ENCODE results near the gene RNF6. TPM values are rescaled to one million over a fixed set of nuclear protein-coding genes. Genes with fewer than 3 reads are reported as not detected.

RNF6 gene
- total and polyA plus RNA-seq, 2 donors (not counting 1 experiment from before 2014, with no cell fraction given), result 20.1 to 52.4 TPM

- Mint-ChIP-seq H3K4me3 (no peak overlapping the region), H3K27ac (no peak overlapping the region), H3K27me3 (peaks cover 8% of the 10 kb centered on the region), H3K9me3 (ENCODE audit: insufficient read depth) (no peaks in the 10 kb centered on the region), H3K4me1 (no peaks in the 10 kb centered on the region)
- WGBS (ENCODE audit: insufficient coverage), result 95% methylated on average over 10 of the region's 13 CpGs
- TF ChIP-seq CTCF (IDR thresholded peaks at IDR 0.05) (no peak), EZH2 (IDR thresholded peaks at IDR 0.05; ENCODE audit: borderline replicate concordance, insufficient read depth, low read depth, low read length, poor library complexity, severe bottlenecking) (no peak)
- Histone ChIP-seq H3K36me3 (replicated peaks in 1 of 2; ENCODE audit: control extremely low read depth in 1 of 2, control insufficient read depth in 1 of 2, extremely low read depth in 1 of 2, insufficient read depth in 2 of 2, low read length in 1 of 2) (no peaks in the 10 kb centered on the region), H3K4me1 (ENCODE audit: control insufficient read depth in 2 of 2, insufficient read depth in 2 of 2, low read length in 2 of 2) (no peaks in the 10 kb centered on the region), H3K4me3 (ENCODE audit: control extremely low read depth in 1 of 5, extremely low read depth in 1 of 5, insufficient read depth in 1 of 5, low read depth in 2 of 5, low read length in 4 of 5) (no peak overlapping the region), H3K9me3 (ENCODE audit: control extremely low read depth in 1 of 3, control insufficient read depth in 2 of 3, insufficient read depth in 1 of 3, low read length in 2 of 3) (peaks cover 0 to 3% (median 0%) of the 10 kb centered on the region in 3 donors), H3K27me3 (replicated peaks in 1 of 4; ENCODE audit: control extremely low read depth in 1 of 4, control insufficient read depth in 3 of 4, insufficient read depth in 4 of 4, low read length in 3 of 4) (no peaks in the 10 kb centered on the region), H2AFZ (ENCODE audit: insufficient read depth, low read depth, low read length, poor library complexity, severe bottlenecking) (no peak overlapping the region), H3K79me2 (ENCODE audit: control insufficient read depth, insufficient read depth, low read length) (no peaks in the 10 kb centered on the region), H3K27ac (ENCODE audit: low read length in 2 of 2) (no peak overlapping the region), H3K4me2 (replicated peaks; ENCODE audit: low read depth, low read length, poor library complexity, severe bottlenecking) (no peak overlapping the region), H4K20me1 (ENCODE audit: control insufficient read depth, insufficient read depth, low read length, poor library complexity, severe bottlenecking) (no peaks in the 10 kb centered on the region), H3K9ac (ENCODE audit: low read length) (no peak overlapping the region)
- DNase-seq (no peak), ATAC-seq (ENCODE audit: low read depth) (no peak)
- ChIA-PET CTCF (no interaction called here), POLR2A (no interaction called here)
- intact Hi-C loops (cut with micrococcal nuclease), result loop anchor here (10.0 kb wide), 1 partner anchor 556 kb away; no protein-coding TSS in a partner anchor
Observed at GRCh38 chr13:26229080-26229615, 7.0 kb upstream of the RNF6 start.

GRCh38 chr13:26228096-26228495, 6.0 kb upstream of the RNF6 start:
- H3K4me2 ChIP-seq (replicated peaks; ENCODE audit: low read depth, low read length, poor library complexity, severe bottlenecking), result no peak overlapping the region
- TF ChIP-seq CTCF (IDR thresholded peaks at IDR 0.05), result no peak
- TF ChIP-seq EZH2 (IDR thresholded peaks at IDR 0.05; ENCODE audit: borderline replicate concordance, insufficient read depth, low read depth, low read length, poor library complexity, severe bottlenecking), result no peak
- no peak overlapping the region for H2AFZ ChIP-seq (ENCODE audit: insufficient read depth, low read depth, low read length, poor library complexity, severe bottlenecking)
- ChIA-PET POLR2A (no interaction called here), CTCF (interaction anchor here (1.3 kb wide), 1 partner anchor 43 kb away, joined by 5 read pairs; no protein-coding TSS in a partner anchor)
- intact Hi-C loops (cut with micrococcal nuclease), result loop anchor here (10.0 kb wide), 1 partner anchor 557 kb away; no protein-coding TSS in a partner anchor
- peaks cover under 1 to 2% of the 10 kb centered on the region in 2 donors for H3K4me1 ChIP-seq (ENCODE audit: control insufficient read depth in 2 of 2, insufficient read depth in 2 of 2, low read length in 2 of 2)
- no peak overlapping the region for H3K9ac ChIP-seq (ENCODE audit: low read length)
- no peak overlapping the region for H3K27ac Mint-ChIP-seq
- H3K9me3 ChIP-seq (ENCODE audit: control extremely low read depth in 1 of 3, control insufficient read depth in 2 of 3, insufficient read depth in 1 of 3, low read length in 2 of 3), result peaks cover 0 to 3% (median 0%) of the 10 kb centered on the region in 3 donors
- H3K27me3 Mint-ChIP-seq, result peaks cover 8% of the 10 kb centered on the region
- DNase-seq, result no peak
- WGBS (ENCODE audit: insufficient coverage), result 92% methylated on average over 2 of the region's 2 CpGs
- H3K4me3 Mint-ChIP-seq, result no peak overlapping the region
- no peaks in the 10 kb centered on the region for H3K36me3 ChIP-seq (replicated peaks in 1 of 2; ENCODE audit: control extremely low read depth in 1 of 2, control insufficient read depth in 1 of 2, extremely low read depth in 1 of 2, insufficient read depth in 2 of 2, low read length in 1 of 2)
- H3K9me3 Mint-ChIP-seq (ENCODE audit: insufficient read depth), result no peaks in the 10 kb centered on the region
- no peak overlapping the region for H3K27ac ChIP-seq (ENCODE audit: low read length in 2 of 2)
- no peaks in the 10 kb centered on the region for H3K79me2 ChIP-seq (ENCODE audit: control insufficient read depth, insufficient read depth, low read length)
- no peak overlapping the region for H3K4me3 ChIP-seq (ENCODE audit: control extremely low read depth in 1 of 5, extremely low read depth in 1 of 5, insufficient read depth in 1 of 5, low read depth in 2 of 5, low read length in 4 of 5)
- no peak for ATAC-seq (ENCODE audit: low read depth)
- no peaks in the 10 kb centered on the region for H4K20me1 ChIP-seq (ENCODE audit: control insufficient read depth, insufficient read depth, low read length, poor library complexity, severe bottlenecking)
- peaks cover 3% of the 10 kb centered on the region for H3K4me1 Mint-ChIP-seq
- H3K27me3 ChIP-seq (replicated peaks in 1 of 4; ENCODE audit: control extremely low read depth in 1 of 4, control insufficient read depth in 3 of 4, insufficient read depth in 4 of 4, low read length in 3 of 4), result no peaks in the 10 kb centered on the region

Measured in B cell (primary cell).